ENCODE measurements around the gene DCAF11.
A peak's percentile ranks its signal among the peaks of the same experiment; 100 is the strongest.

The DCAF11 gene

GRCh38 chr14:24087004-24087403, 27.6 kb upstream of the DCAF11 start:
- CTCF ChIA-PET: interaction anchor here (3.0 kb wide), 1 partner anchor 29 kb away, joined by 18 read pairs; no protein-coding TSS in a partner anchor
- TF ChIP-seq ZNF513 (tag by site-specific recombination; IDR thresholded peaks at IDR 0.05): no peak
- TF ChIP-seq ZNF362 (tag by site-specific recombination; IDR thresholded peaks at IDR 0.05): no peak
- no peak for TF ChIP-seq ZFP37 (tag by site-specific recombination; IDR thresholded peaks at IDR 0.05)
- no peak for TF ChIP-seq MZF1 (tag by site-specific recombination; IDR thresholded peaks at IDR 0.05; ENCODE audit: borderline replicate concordance)
- TF ChIP-seq ZNF639 (tag by site-specific recombination; IDR thresholded peaks at IDR 0.05): no peak
- TF ChIP-seq ZBTB20 (tag by site-specific recombination; IDR thresholded peaks at IDR 0.05): no peak
- TF ChIP-seq SETDB1 (IDR thresholded peaks at IDR 0.05; ENCODE audit: insufficient read length, low read length): no peak
- TF ChIP-seq GLIS1 (tag by site-specific recombination; IDR thresholded peaks at IDR 0.05): no peak
- no peak for TF ChIP-seq YY1 (tag by site-specific recombination; IDR thresholded peaks at IDR 0.05)
- no peak overlapping the region for H3K4me3 ChIP-seq (ENCODE audit: low read depth, low read length)
- H3K9me3 ChIP-seq (ENCODE audit: control insufficient read depth, insufficient read depth, low read depth, low read length): no peaks in the 10 kb centered on the region
- H3K27ac ChIP-seq (ENCODE audit: extremely low read depth, low read depth, low read length): no peak overlapping the region
- POLR2A ChIA-PET: no interaction called here
- no peaks in the 10 kb centered on the region for H3K4me1 ChIP-seq (ENCODE audit: control insufficient read depth, insufficient read depth, low read length)
- H3K36me3 ChIP-seq (ENCODE audit: control insufficient read depth in 2 of 2, insufficient read depth in 1 of 2, low read length in 2 of 2): no peaks in the 10 kb centered on the region

GRCh38 chr14:24088095-24088494, 26.5 kb upstream of the DCAF11 start:
- POLR2A ChIA-PET: no interaction called here
- Histone ChIP-seq H3K4me3 (ENCODE audit: low read depth, low read length) (no peak overlapping the region), H3K36me3 (ENCODE audit: control insufficient read depth in 2 of 2, insufficient read depth in 1 of 2, low read length in 2 of 2) (no peaks in the 10 kb centered on the region), H3K9me3 (ENCODE audit: control insufficient read depth, insufficient read depth, low read depth, low read length) (no peaks in the 10 kb centered on the region), H3K4me1 (ENCODE audit: control insufficient read depth, insufficient read depth, low read length) (no peaks in the 10 kb centered on the region), H3K27ac (ENCODE audit: extremely low read depth, low read depth, low read length) (no peak overlapping the region)
- 0 out of 2 replicates have a peak, but pooled peaks have one; percentile 13 for TF ChIP-seq EGR2 (tag by site-specific recombination; IDR thresholded peaks at IDR 0.05; ENCODE audit: low read depth)
- no peak for TF ChIP-seq ZNF621 (tag by site-specific recombination; IDR thresholded peaks at IDR 0.05)
- TF ChIP-seq ZNF529 (tag by site-specific recombination; IDR thresholded peaks at IDR 0.05; ENCODE audit: insufficient replicate concordance): no peak
- TF ChIP-seq ZNF362 (tag by site-specific recombination; IDR thresholded peaks at IDR 0.05): no peak
- TF ChIP-seq AEBP2 (tag by site-specific recombination; IDR thresholded peaks at IDR 0.05; ENCODE audit: borderline replicate concordance): no peak
- TF ChIP-seq ZNF354C (tag by site-specific recombination; IDR thresholded peaks at IDR 0.05; ENCODE audit: borderline replicate concordance, low read depth): no peak
- TF ChIP-seq ZNF704 (tag by site-specific recombination; IDR thresholded peaks at IDR 0.05): no peak
- CTCF ChIA-PET: interaction anchor here (0.6 to 8.2 kb wide), 4 partner anchors 19 to 830 kb away, joined by 3 to 247 read pairs (median 4); no protein-coding TSS in a partner anchor
